Vagina (tissue), 2 donors: Measurements from ENCODE around the gene TM9SF4.

Source experiments
- CTCF ChIP-seq, 3 experiments: fragments of 450-650 bp in 2 of 3; fragments of 200-600 bp in 1 of 3; sonication (generic) in 1 of 3; IDR thresholded peaks; one replicate each; pipeline ENCODE4 v1.5.1; 2017 to 2019; ENCODE audit warnings: antibody characterized with exemption in 3 of 3, mild to moderate bottlenecking in 2 of 3, moderate library complexity in 2 of 3
- POLR2A ChIP-seq, 2 donors: fragments of 450-650 bp; IDR thresholded peaks; one replicate each; pipeline ENCODE4 v1.6.1; 2017; ENCODE audit warnings: antibody characterized with exemption in 2 of 2, mild to moderate bottlenecking in 2 of 2, moderate library complexity in 2 of 2
- POLR2AphosphoS5 ChIP-seq, 2 donors: sonication (generic); formaldehyde crosslinking; IDR thresholded peaks; one replicate each; pipeline ENCODE4 v1.9.0; 2017; ENCODE audit warnings: antibody characterized with exemption in 2 of 2, mild to moderate bottlenecking in 2 of 2, low read depth in 1 of 2; ENCODE audit not compliant: insufficient read depth in 1 of 2

GRCh38 chr20:32089637-32090362 is 19.7 kb upstream of the TM9SF4 start:
- TF ChIP-seq CTCF (IDR thresholded peaks at IDR 0.05) (no peak), POLR2AphosphoS5 (IDR thresholded peaks at IDR 0.05; ENCODE audit: insufficient read depth in 1 of 2, low read depth in 1 of 2) (no peak), POLR2A (IDR thresholded peaks at IDR 0.05) (no peak)
